Endothelial cell of umbilical vein (primary cell): ENCODE data around the gene ZNF384. TPM values are rescaled to one million over a fixed set of nuclear protein-coding genes. Genes with fewer than 3 reads are reported as not detected.

ENCODE experiments used
- BruUV-seq: library from RNA; stranded (reverse); fragments of 400-500 nt; replicated peaks from 2 replicates; lab custom pipeline; 2021; lab: Mats Ljungman, UMichigan
- CTCF ChIA-PET: fragments of 300-600, 350-600 bp; sonication (Branson Sonifier 250); formaldehyde crosslinking; loops from one replicate; lab custom pipeline; 2021; ENCODE audit warnings: antibody characterized with exemption, inconsistent platforms; lab: Charles Lee
- POLR2A ChIA-PET: fragments of 300-600, 350-600 bp; sonication (Branson Sonifier 250); formaldehyde crosslinking; loops from one replicate; lab custom pipeline; 2021; ENCODE audit warnings: antibody characterized with exemption, inconsistent platforms; lab: Charles Lee
- DNase-seq: peaks from one replicate; pipeline ENCODE4 v3.0.0-alpha.2; 2011; ENCODE audit warnings: low read depth, low spot score
- FAIRE-seq: peaks from 2 replicates; lab custom pipeline; 2011; peaks lifted over from hg19 to GRCh38; lab: Jason Lieb, UNC
- H2AFZ ChIP-seq: 2 replicates; pipeline ENCODE4 v1.6.0; 2012; ENCODE audit warnings: low read depth, low read length, control low read depth, inconsistent platforms
- H3K27ac ChIP-seq: 2 replicates; pipeline ENCODE4 v1.5.1; 2011; ENCODE audit warnings: low read depth, mild to moderate bottlenecking, control low read depth, low read length, moderate library complexity; ENCODE audit not compliant: insufficient read depth
- H3K27me3 ChIP-seq, 2 experiments: 2 replicates each; pipeline versions ENCODE4 v1.6.0 to v1.6.1; 2011; ENCODE audit warnings: low read length in 2 of 2, mixed read lengths in 1 of 2; ENCODE audit not compliant: control insufficient read depth in 2 of 2, insufficient read depth in 2 of 2
- H3K36me3 ChIP-seq, 2 experiments: 2 replicates in 1 of 2; 3 replicates in 1 of 2; pipeline ENCODE4 v1.5.1; 2011; ENCODE audit warnings: low read length in 2 of 2, mild to moderate bottlenecking in 1 of 2, moderate library complexity in 1 of 2; ENCODE audit not compliant: control insufficient read depth in 2 of 2, insufficient read depth in 2 of 2; ENCODE audit errors: extremely low read depth in 1 of 2
- H3K4me1 ChIP-seq: 3 replicates; pipeline ENCODE4 v1.5.1; 2011; ENCODE audit warnings: mild to moderate bottlenecking, low read length; ENCODE audit not compliant: control insufficient read depth, insufficient read depth; ENCODE audit errors: extremely low read depth
- H3K4me2 ChIP-seq: 2 replicates; pipeline ENCODE4 v1.6.1; 2011; ENCODE audit warnings: low read length, control low read depth, mixed read lengths; ENCODE audit not compliant: insufficient read depth
- H3K4me3 ChIP-seq, 3 experiments: fragments of 200-600 bp in 1 of 3; sonication (generic), shearing (Covaris generic) in 1 of 3; replicated peaks in 1 of 3; 2 replicates each; pipeline ENCODE4 v1.5.1; 2011 to 2016; ENCODE audit warnings: control low read depth in 3 of 3, low read length in 3 of 3, mild to moderate bottlenecking in 2 of 3, inconsistent platforms in 1 of 3, low read depth in 1 of 3, moderate library complexity in 1 of 3; ENCODE audit not compliant: insufficient read depth in 1 of 3
- H3K79me2 ChIP-seq: 2 replicates; pipeline ENCODE4 v1.6.0; 2012; ENCODE audit warnings: low read length, inconsistent platforms; ENCODE audit not compliant: control insufficient read depth, insufficient read depth
- H3K9ac ChIP-seq: replicated peaks from 2 replicates; pipeline ENCODE3; 2011; ENCODE audit warnings: low read length, control low read depth; ENCODE audit not compliant: insufficient read depth; ENCODE audit errors: extremely low read depth
- H3K9me1 ChIP-seq: replicated peaks from 3 replicates; pipeline ENCODE4 v1.6.0; 2011; ENCODE audit warnings: mild to moderate bottlenecking, low read length; ENCODE audit not compliant: control insufficient read depth, insufficient read depth; ENCODE audit errors: extremely low read depth
- H3K9me3 ChIP-seq: replicated peaks from 2 replicates; pipeline ENCODE4 v1.5.1; 2012; ENCODE audit warnings: low read length, inconsistent platforms; ENCODE audit not compliant: control insufficient read depth, insufficient read depth
- H4K20me1 ChIP-seq: replicated peaks from 2 replicates; pipeline ENCODE3; 2011; ENCODE audit warnings: mild to moderate bottlenecking, low read length; ENCODE audit not compliant: control insufficient read depth, insufficient read depth; ENCODE audit errors: extremely low read depth
- CTCF ChIP-seq, 2 donors: IDR thresholded peaks; 1 replicate in 1 of 2; 2 replicates in 1 of 2; pipeline ENCODE4 v1.5.1; 2011; ENCODE audit warnings: low read length in 2 of 2, mild to moderate bottlenecking in 2 of 2, moderate library complexity in 2 of 2, control low read depth in 1 of 2, inconsistent platforms in 1 of 2, low read depth in 1 of 2; ENCODE audit not compliant: insufficient read depth in 1 of 2; ENCODE audit errors: extremely low read depth in 1 of 2
- GATA2 ChIP-seq: IDR thresholded peaks from 2 replicates; pipeline ENCODE4 v1.7.0; 2011; ENCODE audit warnings: low read depth, mild to moderate bottlenecking, moderate library complexity, mixed read lengths, low read length; ENCODE audit not compliant: insufficient read length, insufficient read depth
- JUN ChIP-seq: IDR thresholded peaks from 2 replicates; pipeline ENCODE4 v1.6.1; 2011; ENCODE audit warnings: borderline replicate concordance, low read depth; ENCODE audit not compliant: insufficient read length, insufficient read depth
- MAX ChIP-seq: IDR thresholded peaks from 2 replicates; pipeline ENCODE4 v1.6.1; 2011; ENCODE audit not compliant: insufficient read depth, insufficient read length
- dilution Hi-C: fragments of 300-500 bp; cut with MboI; formaldehyde crosslinking; loops from one replicate; pipeline ENCODE4 v1.15.0; 2019; ENCODE audit warnings: low sequenced_read_pairs; ENCODE audit not compliant: extremely low pct_ligation_motif_present
- intact Hi-C: fragments of 100-400 bp; cut with micrococcal nuclease; formaldehyde crosslinking; loops from one replicate; pipeline ENCODE4 v1.10.0; 2022
- polyA plus RNA-seq, 4 experiments: library from polyadenylated mRNA; depleted of rRNA in 3 of 4; stranded (reverse) in 3 of 4; unstranded in 1 of 4; fragments of >200 nt; gene quantifications; 2 replicates each; pipeline versions ENCODE4 v1.2.1 to v1.2.3, GENCODE V29; 2011 to 2012; ENCODE audit warnings: missing spikeins in 1 of 4
- total RNA-seq: library from RNA; stranded (reverse); gene quantifications from 2 replicates; pipeline ENCODE4 v1.2.3, GENCODE V29; 2021

ZNF384 gene
- total and polyA plus RNA-seq, 2 donors (not counting 3 experiments of a cell fraction or from before 2014, with no cell fraction given), result 52.8 to 58.3 TPM

GRCh38 chr12:6644903-6645302, 44.3 kb downstream of the ZNF384 start:
- no peaks in the 10 kb centered on the region for H3K9me3 ChIP-seq
- dilution Hi-C loops, result no loop called here
- DNase-seq, result no peak

More at GRCh38 chr12:6644903-6645302, 44.3 kb downstream of the ZNF384 start:
- Histone ChIP-seq H3K4me1 (peaks cover 3% of the 10 kb centered on the region), H3K27ac (no peak overlapping the region), H4K20me1 (no peaks in the 10 kb centered on the region), H2AFZ (no peak overlapping the region), H3K27me3 (peaks cover 0 to 2% of the 10 kb centered on the region in 2 experiments), H3K9me1 (no peaks in the 10 kb centered on the region), H3K36me3 (peaks cover 0 to 2% of the 10 kb centered on the region in 2 experiments), H3K79me2 (no peaks in the 10 kb centered on the region), H3K9ac (no peak overlapping the region), H3K4me3 (no peak overlapping the region), H3K4me2 (no peak overlapping the region)
- POLR2A ChIA-PET, result interaction anchor here (0.5 kb wide), 1 partner anchor 177 kb away, joined by 3 read pairs; the partner anchor contains the start of gene GPR162
- FAIRE-seq, result no peak
- intact Hi-C loops, result no loop called here
- no TSS peak for BruUV-seq
- TF ChIP-seq GATA2 (no peak), JUN (no peak), CTCF (IDR thresholded peaks at IDR 0.05; ENCODE audit: extremely low read depth in 1 of 2, insufficient read depth in 1 of 2, low read depth in 1 of 2, low read length in 2 of 2) (peak in 1 of 2 donors; percentile 5), MAX (no peak)
- CTCF ChIA-PET, result interaction anchor here (0.8 to 2.2 kb wide), 9 partner anchors 9 to 31 kb away, joined by 3 to 29 read pairs (median 4); partner anchors contain the start of gene LPAR5
